OCI-LY1 (cell line): ENCODE data around the gene ACCSL.

Experiments used
- H2AFZ ChIP-seq: fragments of 200-600 bp; sonication (generic), shearing (Covaris generic); 2 replicates; pipeline ENCODE4 v1.6.0; 2014; ENCODE audit warnings: antibody characterized with exemption, mild to moderate bottlenecking, low read length
- H3F3A ChIP-seq: fragments of 200-600 bp; sonication (generic), shearing (Covaris generic); 2 replicates; pipeline ENCODE4 v1.6.0; 2014; ENCODE audit warnings: mild to moderate bottlenecking, antibody characterized with exemption, low read length, moderate library complexity; ENCODE audit not compliant: insufficient read depth
- H3K27ac ChIP-seq: fragments of 200-600 bp; sonication (generic); 2 replicates; pipeline ENCODE4 v1.5.1; 2014; ENCODE audit warnings: low read length, mixed run types, mild to moderate bottlenecking, low read depth; ENCODE audit not compliant: poor library complexity, severe bottlenecking
- H3K27me3 ChIP-seq: fragments of 200-600 bp; sonication (generic); 2 replicates; pipeline ENCODE4 v1.6.0; 2014; ENCODE audit warnings: antibody characterized with exemption, mild to moderate bottlenecking, low read length, moderate library complexity; ENCODE audit not compliant: insufficient read depth
- H3K36me3 ChIP-seq: fragments of 200-600 bp; sonication (generic); 2 replicates; pipeline ENCODE4 v1.6.1; 2014; ENCODE audit warnings: mild to moderate bottlenecking, antibody characterized with exemption, low read length, moderate library complexity, mixed read lengths; ENCODE audit not compliant: insufficient read depth
- H3K4me1 ChIP-seq: fragments of 200-600 bp; sonication (generic); 2 replicates; pipeline ENCODE4 v1.5.1; 2014; ENCODE audit warnings: mild to moderate bottlenecking, low read length, moderate library complexity; ENCODE audit not compliant: insufficient read depth, severe bottlenecking
- H3K4me2 ChIP-seq: fragments of 200-600 bp; sonication (generic), shearing (Covaris generic); 2 replicates; pipeline ENCODE4 v1.6.1; 2014; ENCODE audit warnings: low read length
- H3K4me3 ChIP-seq: fragments of 200-600 bp; sonication (generic); 2 replicates; pipeline ENCODE4 v1.5.1; 2014; ENCODE audit warnings: low read length, low read depth, mild to moderate bottlenecking, mixed read lengths; ENCODE audit not compliant: poor library complexity, severe bottlenecking
- H3K79me2 ChIP-seq: fragments of 200-600 bp; shearing (Covaris generic); 2 replicates; pipeline ENCODE4 v1.6.1; 2016; ENCODE audit warnings: mixed run types, low read length, mixed read lengths; ENCODE audit not compliant: insufficient read depth
- H3K9ac ChIP-seq: fragments of 200-600 bp; sonication (generic), shearing (Covaris generic); 2 replicates; pipeline ENCODE4 v1.6.1; 2014; ENCODE audit warnings: mild to moderate bottlenecking, low read length, mixed read lengths
- H3K9me2 ChIP-seq: fragments of 200-600 bp; sonication (generic), shearing (Covaris generic); 2 replicates; pipeline ENCODE4 v1.6.1; 2014; ENCODE audit warnings: low read depth, mild to moderate bottlenecking, low read length, mixed read lengths
- H3K9me3 ChIP-seq: fragments of 200-600 bp; shearing (Covaris generic); 2 replicates; pipeline ENCODE4 v1.6.1; 2014; ENCODE audit warnings: low read length, mixed read lengths
- H4K20me1 ChIP-seq: fragments of 200-600 bp; sonication (generic), shearing (Covaris generic); 2 replicates; pipeline ENCODE4 v1.6.0; 2016; ENCODE audit warnings: mild to moderate bottlenecking, low read length; ENCODE audit not compliant: insufficient read depth
- EZH2 ChIP-seq: fragments of 200-600 bp; sonication (generic), shearing (Covaris generic); IDR thresholded peaks from 2 replicates; pipeline ENCODE4 v1.8.0; 2017; ENCODE audit warnings: borderline replicate concordance, mixed run types, mild to moderate bottlenecking, antibody characterized with exemption, low read length, moderate library complexity, mixed read lengths
- TF ChIP-seq, protein P1 (sequence below): fragments of 200-600 bp; sonication (generic), shearing (Covaris generic); IDR thresholded peaks from 2 replicates; pipeline ENCODE4 v1.5.1; 2017; ENCODE audit warnings: mild to moderate bottlenecking, antibody characterized with exemption, low read length, moderate library complexity, mixed read lengths

Gene ACCSL

DNA sequence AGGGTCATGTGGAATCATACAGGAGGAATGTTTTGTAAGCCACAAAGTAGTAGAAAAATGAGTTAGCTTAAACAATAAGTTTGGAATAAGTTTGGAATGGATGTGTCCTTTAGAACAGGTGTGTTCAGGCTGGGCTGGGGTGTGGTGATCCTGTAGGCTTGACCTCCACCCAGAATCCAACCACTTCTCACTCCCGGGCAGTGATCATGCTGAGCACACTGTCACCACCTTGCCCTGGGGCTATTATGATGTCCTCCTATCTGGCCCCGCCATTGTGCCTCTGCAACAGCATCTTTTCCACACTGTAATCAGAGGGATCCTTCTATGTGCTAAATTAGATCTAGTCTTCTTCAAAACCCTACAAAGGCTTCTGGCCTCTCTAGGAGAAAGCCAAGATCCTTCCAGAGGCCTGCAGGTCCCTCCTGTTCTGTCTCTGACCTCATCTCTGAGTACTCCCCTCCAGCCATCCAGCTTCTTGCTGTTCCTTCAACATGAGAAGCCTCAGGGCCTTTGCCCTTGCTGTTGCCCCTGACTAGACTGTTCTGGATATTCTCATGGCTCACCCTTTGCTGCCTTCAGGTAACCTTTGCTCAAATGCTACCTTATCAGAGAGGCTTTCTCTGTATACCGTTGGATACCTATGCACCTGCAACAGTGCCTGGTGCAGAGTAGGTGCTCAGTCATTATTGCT, 18.8 kb upstream of the ACCSL start:
- Histone ChIP-seq H3K4me3 (no peak overlapping the region), H3F3A (no peaks in the 10 kb centered on the region), H3K27ac (no peak overlapping the region), H3K9me3 (no peaks in the 10 kb centered on the region), H3K79me2 (no peaks in the 10 kb centered on the region), H3K36me3 (no peaks in the 10 kb centered on the region), H4K20me1 (no peaks in the 10 kb centered on the region), H3K4me1 (no peaks in the 10 kb centered on the region), H3K4me2 (no peak overlapping the region), H3K9me2 (no peaks in the 10 kb centered on the region), H3K9ac (no peak overlapping the region), H2AFZ (no peak overlapping the region), H3K27me3 (no peaks in the 10 kb centered on the region; the same call in 1 of the 2 replicates)
- TF ChIP-seq, protein P1, sequence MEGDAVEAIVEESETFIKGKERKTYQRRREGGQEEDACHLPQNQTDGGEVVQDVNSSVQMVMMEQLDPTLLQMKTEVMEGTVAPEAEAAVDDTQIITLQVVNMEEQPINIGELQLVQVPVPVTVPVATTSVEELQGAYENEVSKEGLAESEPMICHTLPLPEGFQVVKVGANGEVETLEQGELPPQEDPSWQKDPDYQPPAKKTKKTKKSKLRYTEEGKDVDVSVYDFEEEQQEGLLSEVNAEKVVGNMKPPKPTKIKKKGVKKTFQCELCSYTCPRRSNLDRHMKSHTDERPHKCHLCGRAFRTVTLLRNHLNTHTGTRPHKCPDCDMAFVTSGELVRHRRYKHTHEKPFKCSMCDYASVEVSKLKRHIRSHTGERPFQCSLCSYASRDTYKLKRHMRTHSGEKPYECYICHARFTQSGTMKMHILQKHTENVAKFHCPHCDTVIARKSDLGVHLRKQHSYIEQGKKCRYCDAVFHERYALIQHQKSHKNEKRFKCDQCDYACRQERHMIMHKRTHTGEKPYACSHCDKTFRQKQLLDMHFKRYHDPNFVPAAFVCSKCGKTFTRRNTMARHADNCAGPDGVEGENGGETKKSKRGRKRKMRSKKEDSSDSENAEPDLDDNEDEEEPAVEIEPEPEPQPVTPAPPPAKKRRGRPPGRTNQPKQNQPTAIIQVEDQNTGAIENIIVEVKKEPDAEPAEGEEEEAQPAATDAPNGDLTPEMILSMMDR, result no peak
- TF ChIP-seq EZH2, result no peak

DNA sequence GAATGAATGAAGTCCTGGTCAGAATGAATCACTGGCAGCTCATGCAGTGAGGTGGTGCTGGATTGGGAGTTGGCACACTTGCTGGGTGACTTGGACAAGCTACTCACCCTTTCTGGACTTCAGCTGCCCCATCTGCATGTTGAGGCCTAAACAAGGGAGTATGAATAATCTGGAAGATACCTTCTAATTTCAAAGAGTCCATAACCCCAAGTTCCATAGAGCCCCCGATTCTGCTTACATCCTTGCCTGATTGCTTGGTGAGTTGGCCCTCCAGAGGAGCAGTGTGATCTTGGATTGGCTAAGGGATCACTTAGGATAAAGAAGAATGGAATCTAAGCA, 18.3 kb upstream of the ACCSL start:
- Histone ChIP-seq H3K4me1 (no peaks in the 10 kb centered on the region), H3K36me3 (no peaks in the 10 kb centered on the region), H3K79me2 (no peaks in the 10 kb centered on the region), H3K9ac (no peak overlapping the region), H3K27me3 (no peaks in the 10 kb centered on the region; the same call in 1 of the 2 replicates), H3K4me3 (no peak overlapping the region), H2AFZ (no peak overlapping the region), H3K9me3 (no peaks in the 10 kb centered on the region), H3K9me2 (no peaks in the 10 kb centered on the region), H3F3A (no peaks in the 10 kb centered on the region), H3K27ac (no peak overlapping the region), H4K20me1 (no peaks in the 10 kb centered on the region), H3K4me2 (no peak overlapping the region)
- TF ChIP-seq, protein P1, result no peak
- TF ChIP-seq EZH2, result no peak

GRCh38 chr11:44029977-44030911, 17.5 kb upstream of the ACCSL start:
- Histone ChIP-seq H2AFZ (no peak overlapping the region), H4K20me1 (no peaks in the 10 kb centered on the region), H3K9me2 (no peaks in the 10 kb centered on the region), H3K27ac (no peak overlapping the region), H3K36me3 (no peaks in the 10 kb centered on the region), H3K4me1 (no peaks in the 10 kb centered on the region), H3K9ac (no peak overlapping the region), H3K4me3 (no peak overlapping the region), H3K4me2 (no peak overlapping the region), H3K79me2 (no peaks in the 10 kb centered on the region), H3K9me3 (no peaks in the 10 kb centered on the region), H3F3A (no peaks in the 10 kb centered on the region), H3K27me3 (peaks cover 1% of the 10 kb centered on the region; the same call in 1 of the 2 replicates)
- TF ChIP-seq, protein P1, result no peak
- no peak for TF ChIP-seq EZH2
